HEK293T (cell line): ENCODE measurements around the gene ANHX.

Experiments used
- CTCF ChIA-PET: fragments of 350-600 bp; formaldehyde crosslinking; extraction: SDS; loops from one replicate; lab custom pipeline; 2021; ENCODE audit warnings: antibody characterized with exemption, inconsistent platforms; lab: Yijun Ruan, JAX
- POLR2A ChIA-PET: fragments of 350-600 bp; formaldehyde crosslinking; extraction: SDS; loops from one replicate; lab custom pipeline; 2020; ENCODE audit warnings: antibody characterized with exemption, inconsistent platforms; lab: Yijun Ruan, JAX
- DNase-seq: peaks from one replicate; pipeline ENCODE4 v3.0.0; 2012; ENCODE audit warnings: mixed read lengths; ENCODE audit errors: extremely low spot score
- ARNT ChIP-seq: fragments of 450-650 bp; IDR thresholded peaks from 2 replicates; pipeline ENCODE4 v1.6.1; 2017; ENCODE audit warnings: mild to moderate bottlenecking
- BHLHE40 ChIP-seq: fragments of 450-650 bp; IDR thresholded peaks from 2 replicates; pipeline ENCODE4 v1.6.1; 2016; ENCODE audit warnings: mild to moderate bottlenecking, moderate library complexity, borderline replicate concordance
- CTBP1 ChIP-seq: fragments of 450-650 bp; IDR thresholded peaks from 2 replicates; pipeline ENCODE4 v1.6.1; 2016; ENCODE audit warnings: borderline replicate concordance
- ELF4 ChIP-seq: fragments of 450-650 bp; IDR thresholded peaks from 2 replicates; pipeline ENCODE4 v1.6.1; 2017; ENCODE audit warnings: antibody characterized with exemption
- FOXA1 ChIP-seq: fragments of 450-650 bp; IDR thresholded peaks from 2 replicates; pipeline ENCODE4 v1.6.1; 2016; ENCODE audit warnings: mild to moderate bottlenecking
- FOXK2 ChIP-seq: fragments of 450-650 bp; IDR thresholded peaks from 2 replicates; pipeline ENCODE4 v1.6.1; 2016; ENCODE audit warnings: mild to moderate bottlenecking
- FOXM1 ChIP-seq: fragments of 450-650 bp; IDR thresholded peaks from 2 replicates; pipeline ENCODE4 v1.6.1; 2017; ENCODE audit warnings: mild to moderate bottlenecking, borderline replicate concordance
- HDGF ChIP-seq: fragments of 450-650 bp; IDR thresholded peaks from 2 replicates; pipeline ENCODE4 v1.6.1; 2017; ENCODE audit warnings: antibody characterized with exemption, borderline replicate concordance
- L3MBTL2 ChIP-seq: fragments of 450-650 bp; conservative IDR thresholded peaks from 2 replicates; pipeline ENCODE4 v1.6.1; 2016; ENCODE audit warnings: mild to moderate bottlenecking
- LEF1 ChIP-seq: fragments of 450-650 bp; IDR thresholded peaks from 2 replicates; pipeline ENCODE4 v1.6.1; 2017; ENCODE audit warnings: mild to moderate bottlenecking, borderline replicate concordance
- NFRKB ChIP-seq: fragments of 450-650 bp; IDR thresholded peaks from 2 replicates; pipeline ENCODE4 v1.6.1; 2016; ENCODE audit warnings: mild to moderate bottlenecking, moderate library complexity
- SP1 ChIP-seq: fragments of 450-650 bp; IDR thresholded peaks from 2 replicates; pipeline ENCODE4 v1.6.1; 2017
- SUZ12 ChIP-seq: fragments of 450-650 bp; IDR thresholded peaks from 2 replicates; pipeline ENCODE4 v1.6.1; 2016; ENCODE audit warnings: mild to moderate bottlenecking
- TARDBP ChIP-seq: fragments of 450-650 bp; IDR thresholded peaks from 2 replicates; pipeline ENCODE4 v1.6.1; 2016
- ZNF384 ChIP-seq: fragments of 450-650 bp; IDR thresholded peaks from 2 replicates; pipeline ENCODE4 v1.6.1; 2016
- TF ChIP-seq, protein P1 (sequence below): fragments of 450-650 bp; IDR thresholded peaks from 2 replicates; pipeline ENCODE4 v1.6.1; 2016

The ANHX gene

DNA sequence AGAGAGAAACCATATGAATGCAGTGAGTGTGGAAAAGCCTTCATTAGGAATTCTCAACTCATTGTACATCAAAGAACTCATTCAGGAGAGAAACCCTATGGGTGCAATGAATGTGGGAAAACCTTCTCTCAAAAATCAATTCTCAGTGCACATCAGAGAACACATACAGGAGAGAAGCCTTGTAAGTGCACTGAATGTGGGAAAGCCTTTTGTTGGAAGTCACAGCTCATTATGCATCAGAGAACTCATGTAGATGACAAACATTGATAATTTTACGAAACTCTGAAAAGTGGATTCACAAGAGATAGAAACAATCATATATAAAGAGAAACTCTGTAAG, 31.4 kb downstream of the ANHX start:
- no peak for DNase-seq
- no peak for TF ChIP-seq NFRKB
- no peak for TF ChIP-seq SUZ12
- no peak for TF ChIP-seq ZNF384
- ChIA-PET CTCF (no interaction called here), POLR2A (no interaction called here)

DNA sequence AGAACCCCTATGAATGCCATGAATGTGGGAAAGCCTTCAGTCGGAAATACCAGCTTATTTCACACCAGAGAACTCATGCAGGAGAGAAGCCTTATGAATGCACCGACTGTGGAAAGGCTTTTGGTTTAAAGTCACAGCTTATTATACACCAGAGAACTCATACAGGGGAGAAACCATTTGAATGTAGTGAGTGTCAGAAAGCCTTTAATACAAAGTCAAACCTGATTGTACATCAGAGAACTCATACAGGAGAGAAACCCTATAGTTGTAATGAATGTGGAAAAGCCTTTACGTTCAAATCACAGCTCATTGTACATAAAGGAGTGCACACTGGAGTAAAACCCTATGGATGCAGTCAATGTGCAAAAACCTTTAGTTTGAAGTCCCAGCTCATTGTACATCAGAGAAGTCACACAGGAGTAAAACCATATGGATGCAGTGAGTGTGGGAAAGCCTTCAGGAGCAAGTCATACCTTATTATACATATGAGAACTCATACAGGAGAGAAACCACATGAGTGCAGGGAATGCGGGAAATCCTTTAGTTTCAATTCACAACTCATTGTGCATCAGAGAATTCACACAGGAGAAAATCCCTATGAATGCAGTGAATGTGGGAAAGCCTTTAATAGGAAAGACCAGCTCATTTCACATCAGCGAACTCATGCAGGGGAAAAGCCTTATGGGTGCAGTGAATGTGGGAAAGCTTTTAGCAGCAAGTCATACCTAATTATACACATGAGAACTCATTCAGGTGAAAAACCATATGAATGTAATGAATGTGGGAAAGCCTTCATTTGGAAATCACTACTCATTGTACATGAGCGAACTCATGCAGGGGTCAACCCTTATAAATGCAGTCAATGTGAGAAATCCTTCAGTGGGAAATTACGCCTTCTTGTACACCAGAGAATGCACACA, 32.1 kb downstream of the ANHX start:
- CTCF ChIA-PET: no interaction called here

DNA sequence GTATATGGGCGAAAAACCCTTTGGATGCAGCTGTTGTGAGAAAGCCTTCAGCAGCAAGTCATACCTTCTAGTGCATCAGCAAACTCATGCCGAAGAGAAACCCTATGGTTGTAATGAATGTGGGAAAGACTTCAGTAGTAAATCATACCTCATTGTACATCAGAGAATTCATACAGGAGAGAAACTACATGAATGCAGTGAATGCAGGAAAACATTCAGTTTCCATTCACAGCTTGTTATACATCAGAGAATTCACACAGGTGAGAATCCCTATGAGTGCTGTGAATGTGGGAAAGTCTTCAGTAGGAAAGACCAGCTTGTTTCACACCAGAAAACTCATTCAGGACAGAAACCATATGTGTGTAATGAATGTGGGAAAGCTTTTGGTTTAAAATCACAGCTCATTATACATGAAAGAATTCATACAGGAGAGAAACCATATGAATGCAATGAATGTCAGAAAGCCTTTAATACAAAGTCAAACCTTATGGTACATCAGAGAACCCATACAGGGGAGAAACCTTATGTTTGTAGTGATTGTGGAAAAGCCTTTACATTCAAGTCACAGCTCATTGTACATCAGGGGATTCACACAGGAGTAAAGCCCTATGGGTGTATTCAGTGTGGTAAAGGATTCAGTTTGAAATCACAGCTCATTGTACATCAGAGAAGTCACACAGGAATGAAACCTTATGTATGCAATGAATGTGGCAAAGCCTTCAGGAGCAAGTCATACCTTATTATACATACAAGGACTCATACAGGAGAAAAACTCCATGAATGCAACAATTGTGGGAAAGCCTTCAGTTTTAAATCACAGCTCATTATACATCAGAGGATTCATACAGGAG, 33.0 kb downstream of the ANHX start:
- ChIA-PET POLR2A (no interaction called here), CTCF (no interaction called here)
- DNase-seq: no peak
- TF ChIP-seq SUZ12: no peak
- TF ChIP-seq CTBP1: no peak
- TF ChIP-seq BHLHE40: no peak
- no peak for TF ChIP-seq FOXK2
- no peak for TF ChIP-seq LEF1
- TF ChIP-seq NFRKB: no peak
- no peak for TF ChIP-seq SP1
- no peak for TF ChIP-seq FOXA1
- TF ChIP-seq, protein P1, sequence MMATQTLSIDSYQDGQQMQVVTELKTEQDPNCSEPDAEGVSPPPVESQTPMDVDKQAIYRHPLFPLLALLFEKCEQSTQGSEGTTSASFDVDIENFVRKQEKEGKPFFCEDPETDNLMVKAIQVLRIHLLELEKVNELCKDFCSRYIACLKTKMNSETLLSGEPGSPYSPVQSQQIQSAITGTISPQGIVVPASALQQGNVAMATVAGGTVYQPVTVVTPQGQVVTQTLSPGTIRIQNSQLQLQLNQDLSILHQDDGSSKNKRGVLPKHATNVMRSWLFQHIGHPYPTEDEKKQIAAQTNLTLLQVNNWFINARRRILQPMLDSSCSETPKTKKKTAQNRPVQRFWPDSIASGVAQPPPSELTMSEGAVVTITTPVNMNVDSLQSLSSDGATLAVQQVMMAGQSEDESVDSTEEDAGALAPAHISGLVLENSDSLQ: no peak
- TF ChIP-seq FOXM1: no peak
- no peak for TF ChIP-seq L3MBTL2
- no peak for TF ChIP-seq ARNT

More for the DNA sequence above, 32.1 kb downstream of the ANHX start:
- no peak for DNase-seq
- POLR2A ChIA-PET: no interaction called here
- TF ChIP-seq SUZ12 (no peak), CTBP1 (no peak), BHLHE40 (no peak), FOXA1 (no peak), L3MBTL2 (no peak), ELF4 (no peak), HDGF (no peak), TARDBP (no peak), FOXK2 (no peak), LEF1 (no peak), ARNT (no peak), FOXM1 (no peak), ZNF384 (no peak), NFRKB (no peak), SP1 (no peak)
- TF ChIP-seq, protein P1: no peak

DNA sequence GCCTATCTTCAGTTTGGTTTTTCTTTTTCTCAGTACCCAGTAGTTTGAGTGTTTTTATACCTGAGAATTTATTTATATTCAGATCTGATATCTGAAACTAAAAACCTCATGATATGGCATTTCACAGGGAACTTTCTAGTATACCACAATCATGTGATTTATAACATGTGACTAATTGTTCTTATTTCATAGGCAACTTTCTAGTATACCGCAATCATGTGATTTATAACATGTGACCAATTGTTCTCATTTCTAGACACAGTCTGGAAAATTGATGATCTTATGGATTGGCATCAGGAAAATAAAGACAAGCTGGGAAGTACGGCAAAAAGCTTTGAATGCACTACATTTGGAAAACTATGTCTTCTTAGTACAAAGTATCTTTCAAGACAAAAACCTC, 33.8 kb downstream of the ANHX start:
- TF ChIP-seq FOXM1 (no peak), SUZ12 (no peak), ARNT (no peak), TARDBP (no peak), L3MBTL2 (no peak), CTBP1 (no peak), SP1 (no peak), HDGF (no peak), ZNF384 (no peak), FOXA1 (no peak), BHLHE40 (no peak), NFRKB (no peak), ELF4 (no peak)
- TF ChIP-seq, protein P1: no peak
- ChIA-PET POLR2A (no interaction called here), CTCF (no interaction called here)
- no peak for DNase-seq

DNA sequence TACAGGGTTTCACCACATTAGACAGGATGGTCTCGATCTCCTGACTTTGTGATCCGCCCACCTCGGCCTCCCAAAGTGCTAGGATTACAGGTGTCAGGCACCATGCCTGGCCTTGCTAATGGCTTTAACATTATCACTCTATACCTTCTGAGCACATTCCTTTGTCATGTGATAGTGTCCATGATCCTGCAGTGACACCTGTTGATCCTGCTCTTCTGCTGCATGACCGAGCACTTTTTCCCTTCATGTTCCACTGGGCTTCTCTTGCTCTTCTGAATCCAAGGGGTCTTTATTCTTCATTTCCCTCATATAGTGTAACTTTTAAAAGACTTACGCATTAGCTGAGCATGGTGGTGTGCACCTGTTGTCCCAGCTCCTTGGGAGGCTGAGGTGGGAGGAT, 42.8 kb downstream of the ANHX start:
- no peak for DNase-seq
- ChIA-PET CTCF (no interaction called here), POLR2A (no interaction called here)
- TF ChIP-seq ZNF384 (no peak), ARNT (no peak), TARDBP (no peak), FOXK2 (no peak), LEF1 (no peak), L3MBTL2 (no peak), FOXM1 (no peak), CTBP1 (no peak), SP1 (no peak), FOXA1 (no peak), HDGF (no peak)
- TF ChIP-seq, protein P1: no peak
